Measurements from ENCODE around the gene PGF.

DNA sequence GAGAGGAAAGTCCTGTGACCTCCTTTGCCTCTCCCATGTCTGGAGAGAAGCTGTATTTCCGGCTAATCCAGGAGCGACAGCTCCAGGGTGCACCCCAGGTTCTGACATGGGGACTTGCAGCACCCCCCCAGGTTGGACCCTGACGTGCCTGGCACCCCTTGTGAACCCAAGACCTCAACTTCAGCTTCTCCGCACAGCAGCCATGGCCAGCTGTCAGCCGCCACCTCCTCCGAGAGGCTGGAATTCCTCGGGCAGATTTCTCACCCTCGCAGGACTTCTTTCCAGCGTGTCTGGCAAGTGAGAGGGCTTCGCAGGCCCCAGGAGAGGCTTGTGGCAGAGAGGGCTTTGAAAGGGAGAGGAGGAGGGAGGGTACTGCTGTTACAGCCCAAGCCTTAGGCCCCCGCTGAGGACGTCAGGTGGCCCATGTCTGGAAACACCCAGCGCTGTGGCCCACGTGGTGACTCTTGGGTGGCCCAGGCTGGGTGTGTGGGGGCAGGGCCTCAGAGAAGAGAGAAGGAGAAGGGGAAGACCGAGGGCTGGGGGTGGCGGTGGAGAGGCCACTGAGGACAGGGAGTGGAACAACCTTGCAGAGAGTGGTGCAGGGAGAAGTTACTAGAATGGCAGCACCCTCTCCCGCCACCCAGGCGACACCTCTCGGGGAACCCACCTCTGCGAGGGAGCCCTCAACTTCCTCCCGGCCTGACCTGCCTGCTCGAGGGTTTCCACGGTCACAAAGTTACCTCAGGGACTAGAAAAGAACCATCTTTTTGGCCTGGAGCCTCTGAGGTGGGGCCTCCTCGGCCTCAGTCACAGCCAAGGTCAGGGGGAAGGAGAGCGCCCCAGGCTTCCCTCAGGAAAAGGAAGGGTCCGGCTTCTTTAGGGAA is 20.7 kb downstream of the PGF start:
- no peak for TF ChIP-seq ZFX (IDR thresholded peaks at IDR 0.05)
- TF ChIP-seq, protein P1, sequence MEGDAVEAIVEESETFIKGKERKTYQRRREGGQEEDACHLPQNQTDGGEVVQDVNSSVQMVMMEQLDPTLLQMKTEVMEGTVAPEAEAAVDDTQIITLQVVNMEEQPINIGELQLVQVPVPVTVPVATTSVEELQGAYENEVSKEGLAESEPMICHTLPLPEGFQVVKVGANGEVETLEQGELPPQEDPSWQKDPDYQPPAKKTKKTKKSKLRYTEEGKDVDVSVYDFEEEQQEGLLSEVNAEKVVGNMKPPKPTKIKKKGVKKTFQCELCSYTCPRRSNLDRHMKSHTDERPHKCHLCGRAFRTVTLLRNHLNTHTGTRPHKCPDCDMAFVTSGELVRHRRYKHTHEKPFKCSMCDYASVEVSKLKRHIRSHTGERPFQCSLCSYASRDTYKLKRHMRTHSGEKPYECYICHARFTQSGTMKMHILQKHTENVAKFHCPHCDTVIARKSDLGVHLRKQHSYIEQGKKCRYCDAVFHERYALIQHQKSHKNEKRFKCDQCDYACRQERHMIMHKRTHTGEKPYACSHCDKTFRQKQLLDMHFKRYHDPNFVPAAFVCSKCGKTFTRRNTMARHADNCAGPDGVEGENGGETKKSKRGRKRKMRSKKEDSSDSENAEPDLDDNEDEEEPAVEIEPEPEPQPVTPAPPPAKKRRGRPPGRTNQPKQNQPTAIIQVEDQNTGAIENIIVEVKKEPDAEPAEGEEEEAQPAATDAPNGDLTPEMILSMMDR (conservative IDR thresholded peaks at IDR 0.05) = no peak
